ENCODE data around the gene WNT7B.

Gene WNT7B

GRCh38 chr22:45977003-45977411 is at the start of gene WNT7B:
TSS of gene WNT7B (minus strand) at chr22:45977162. CDS start at chr22:45976754, 408 bp downstream.
- no peak for FAIRE-seq

- no peak for FAIRE-seq
Observed at GRCh38 chr22:46025973-46026898, 49.3 kb upstream of the WNT7B start.

- FAIRE-seq, result no peak
Observed at GRCh38 chr22:46025225-46025972, 48.4 kb upstream of the WNT7B start.

GRCh38 chr22:46024136-46024840 is 47.3 kb upstream of the WNT7B start:
- FAIRE-seq, result no peak

GRCh38 chr22:46023558-46023981 is 46.6 kb upstream of the WNT7B start:
- FAIRE-seq, result no peak

- no peak for FAIRE-seq
Observed at GRCh38 chr22:46022881-46023512, 46.0 kb upstream of the WNT7B start.

GRCh38 chr22:46021577-46021976 is 44.6 kb upstream of the WNT7B start:
- no peak for FAIRE-seq

GRCh38 chr22:46019351-46019750 is 42.4 kb upstream of the WNT7B start:
- FAIRE-seq, result no peak

- no peak for FAIRE-seq
Observed at GRCh38 chr22:46018859-46019258, 41.9 kb upstream of the WNT7B start.

GRCh38 chr22:46017166-46017565 is 40.2 kb upstream of the WNT7B start:
- FAIRE-seq, result no peak

GRCh38 chr22:46013460-46014416 is 36.8 kb upstream of the WNT7B start:
- peak; percentile 80 for FAIRE-seq

- FAIRE-seq, result no peak
Observed at GRCh38 chr22:46012881-46013281, 35.9 kb upstream of the WNT7B start.

- no peak for FAIRE-seq
Observed at GRCh38 chr22:46012182-46012880, 35.4 kb upstream of the WNT7B start.

GRCh38 chr22:46011627-46012181 is 34.7 kb upstream of the WNT7B start:
- no peak for FAIRE-seq

- FAIRE-seq, result no peak
Observed at GRCh38 chr22:46010951-46011626, 34.1 kb upstream of the WNT7B start.

- FAIRE-seq, result no peak
Observed at GRCh38 chr22:46010207-46010867, 33.4 kb upstream of the WNT7B start.

GRCh38 chr22:46009730-46010129 is 32.8 kb upstream of the WNT7B start:
- no peak for FAIRE-seq

- FAIRE-seq, result no peak
Observed at GRCh38 chr22:46008836-46009596, 32.1 kb upstream of the WNT7B start.

Data from endometrium (tissue), 2 donors.